ENCODE results near the gene DOCK2.
A peak's percentile ranks its signal among the peaks of the same experiment; 100 is the strongest.

The DOCK2 gene

DNA sequence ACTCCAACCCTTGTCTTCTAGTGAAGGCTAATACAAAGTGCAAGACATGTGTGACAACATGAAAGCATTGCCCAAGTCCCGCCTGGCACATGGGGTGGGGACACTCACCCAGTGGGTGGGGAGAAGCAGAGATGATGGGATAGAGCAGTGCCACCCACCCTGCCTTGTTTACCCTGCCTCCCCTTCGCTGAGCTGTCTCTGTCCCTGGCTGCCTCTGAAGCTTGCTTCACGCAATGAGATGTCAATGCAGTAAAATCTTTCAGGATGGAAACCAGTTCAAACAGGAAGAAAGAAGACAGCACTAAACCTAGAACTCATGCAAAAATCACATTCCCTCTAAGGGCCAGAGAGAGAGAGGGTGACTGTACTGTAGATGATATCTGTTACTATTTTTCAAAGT, 195.2 kb downstream of the DOCK2 start:
- peak; percentile 26 to 38 (median 31) for DNase-seq

DNA sequence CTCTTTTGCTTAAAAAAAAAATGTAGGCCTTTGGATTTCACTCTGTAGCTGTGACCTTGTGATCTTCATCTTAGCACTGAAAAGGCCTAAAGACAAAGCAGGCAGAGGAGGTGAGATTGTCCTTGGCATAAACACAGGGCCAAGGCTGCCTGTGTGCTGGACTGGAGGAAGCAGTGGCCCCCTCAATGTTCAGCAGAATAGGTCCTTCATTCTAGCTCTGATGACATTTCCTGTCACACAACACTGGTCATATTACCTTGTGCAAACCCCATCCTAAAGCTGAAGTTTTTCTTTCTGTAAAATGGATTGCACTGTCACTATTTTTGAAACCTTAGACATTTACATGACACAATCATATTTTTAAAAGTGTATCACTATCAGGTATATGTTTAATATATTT, 195.8 kb downstream of the DOCK2 start:
- no peak for DNase-seq

DNA sequence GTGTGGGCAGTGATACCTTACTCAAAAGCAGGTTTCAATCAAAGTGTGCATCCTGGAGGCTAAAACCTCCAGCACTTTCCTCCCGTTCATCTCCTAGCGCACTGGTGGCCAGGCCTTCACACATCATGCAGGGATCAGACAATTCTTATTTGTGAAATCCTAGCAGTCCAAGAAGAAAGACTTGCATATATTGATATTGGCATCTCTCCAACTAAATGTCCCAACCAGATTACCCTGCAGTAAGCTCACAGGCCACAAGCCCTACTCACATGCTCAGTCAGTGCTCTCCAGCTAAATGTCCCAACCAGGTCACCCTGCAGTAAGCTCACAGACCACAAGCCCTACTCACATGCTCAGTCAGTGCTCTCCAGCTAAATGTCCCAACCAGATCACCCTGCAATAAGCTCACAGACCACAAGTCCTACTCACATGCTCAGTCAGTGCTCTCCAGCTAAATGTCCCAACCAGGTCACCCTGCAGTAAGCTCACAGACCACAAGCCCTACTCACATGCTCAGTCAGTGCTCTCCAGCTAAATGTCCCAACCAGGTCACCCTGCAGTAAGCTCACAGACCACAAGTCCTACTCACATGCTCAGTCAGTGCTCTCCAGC, 196.7 kb downstream of the DOCK2 start:
- peak in 2 of 3 donors; percentile 24 to 38 for DNase-seq

DNA sequence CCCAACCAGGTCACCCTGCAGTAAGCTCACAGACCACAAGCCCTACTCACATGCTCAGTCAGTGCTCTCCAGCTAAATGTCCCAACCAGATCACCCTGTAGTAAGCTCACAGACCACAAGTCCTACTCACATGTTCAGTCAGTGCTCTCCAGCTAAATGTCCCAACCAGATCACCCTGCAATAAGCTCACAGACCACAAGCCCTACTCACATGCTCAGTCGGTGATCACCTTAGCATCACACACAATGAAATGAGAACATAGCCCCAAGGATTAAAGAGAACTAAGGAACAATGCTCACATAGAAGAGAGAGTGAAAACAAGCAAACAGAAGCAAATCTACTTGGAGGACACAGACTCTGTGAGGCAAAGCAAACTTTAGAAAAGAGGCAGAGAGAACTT, 197.5 kb downstream of the DOCK2 start:
- DNase-seq = peak in 2 of 3 donors; percentile 38 to 43

DNA sequence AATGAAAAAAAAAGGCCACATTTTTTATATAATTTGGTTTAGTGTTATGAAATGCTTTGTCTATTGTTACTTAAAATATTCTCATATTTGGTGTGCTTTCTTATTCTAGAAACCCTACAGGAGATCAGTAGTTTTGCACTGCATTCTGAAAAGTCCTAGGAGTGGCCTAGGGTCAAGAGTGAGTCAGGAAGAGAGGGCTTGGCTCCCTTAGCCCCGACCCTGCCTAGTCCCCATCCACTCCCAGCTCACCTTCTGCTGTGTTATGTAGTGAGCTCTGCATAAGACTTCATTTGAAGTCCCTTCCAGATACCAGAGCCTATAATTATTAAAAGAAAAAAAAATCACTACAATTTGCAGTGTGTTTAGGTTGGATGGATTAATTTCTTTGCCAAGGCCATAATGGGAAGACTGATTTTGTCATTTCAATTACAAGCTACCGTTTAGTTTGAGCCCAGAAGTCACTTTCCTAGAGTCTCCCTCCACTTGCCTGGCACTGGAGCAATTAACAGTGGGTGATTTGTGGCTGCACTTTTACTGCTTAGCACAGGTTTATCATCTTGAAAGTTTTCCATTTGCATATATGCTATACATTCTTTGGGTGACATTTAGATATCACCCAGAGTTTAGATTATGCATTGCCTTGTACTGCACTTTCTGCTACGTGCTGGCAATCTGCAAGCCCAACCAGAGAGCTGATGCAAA, 199.9 kb downstream of the DOCK2 start:
- no peak for DNase-seq

DNA sequence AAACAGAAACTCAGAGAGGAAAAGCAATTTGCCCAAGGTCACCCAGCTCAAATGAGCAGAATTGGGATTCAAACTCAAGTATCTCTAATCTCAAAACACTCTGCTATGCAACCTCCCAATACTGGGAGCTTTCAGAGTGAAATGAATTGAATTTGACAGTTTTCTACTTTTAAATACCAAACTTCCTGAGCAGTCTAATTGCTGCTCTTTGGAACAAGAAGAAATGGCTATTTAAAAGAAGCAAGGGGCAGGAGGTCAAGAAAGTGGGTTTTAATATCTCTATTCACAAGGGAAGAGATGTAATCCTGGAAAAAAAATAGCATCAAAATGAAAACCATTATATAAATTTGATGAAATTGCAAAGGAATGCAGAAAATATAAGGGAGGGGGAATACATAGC, 200.6 kb downstream of the DOCK2 start:
- DNase-seq = no peak

DNA sequence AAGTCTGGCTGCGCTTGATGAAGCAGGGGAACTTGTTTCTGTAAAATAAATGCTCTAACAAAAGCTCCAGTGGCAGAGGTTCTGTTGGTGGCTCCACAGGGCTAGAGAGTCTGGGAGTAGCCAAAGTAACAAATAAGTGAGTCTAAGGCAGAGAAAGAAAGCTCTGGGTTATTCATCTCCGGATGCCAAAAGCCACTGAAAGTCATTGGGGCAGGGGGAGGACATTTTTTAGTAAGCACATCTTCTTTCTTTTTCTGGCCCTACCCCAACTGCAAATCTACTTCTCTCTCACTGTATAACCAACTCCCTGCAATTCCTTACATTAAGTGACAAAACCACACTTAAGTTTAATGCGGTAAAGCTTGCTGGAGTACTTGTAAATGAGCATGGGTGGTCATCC, 201.6 kb downstream of the DOCK2 start:
- DNase-seq = no peak

DNA sequence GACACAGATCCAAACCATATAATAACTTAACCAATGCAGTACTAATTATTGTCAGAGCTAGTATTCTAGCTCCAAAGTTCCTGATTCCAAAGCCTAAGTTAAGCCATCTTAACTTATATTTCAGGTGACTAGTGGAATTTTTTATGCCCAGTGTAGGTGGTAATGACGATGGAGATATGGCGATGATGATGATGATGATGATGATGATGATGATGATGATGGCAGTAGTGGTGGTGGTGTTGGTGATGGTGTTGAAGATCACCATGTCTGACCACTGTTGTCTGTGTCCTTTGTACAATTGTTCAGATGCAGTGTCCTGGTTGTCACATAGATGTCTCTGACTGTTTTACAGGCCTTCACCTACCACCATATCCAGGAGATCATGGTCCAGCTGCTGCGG, 203.3 kb downstream of the DOCK2 start:
- no peak for DNase-seq

DNA sequence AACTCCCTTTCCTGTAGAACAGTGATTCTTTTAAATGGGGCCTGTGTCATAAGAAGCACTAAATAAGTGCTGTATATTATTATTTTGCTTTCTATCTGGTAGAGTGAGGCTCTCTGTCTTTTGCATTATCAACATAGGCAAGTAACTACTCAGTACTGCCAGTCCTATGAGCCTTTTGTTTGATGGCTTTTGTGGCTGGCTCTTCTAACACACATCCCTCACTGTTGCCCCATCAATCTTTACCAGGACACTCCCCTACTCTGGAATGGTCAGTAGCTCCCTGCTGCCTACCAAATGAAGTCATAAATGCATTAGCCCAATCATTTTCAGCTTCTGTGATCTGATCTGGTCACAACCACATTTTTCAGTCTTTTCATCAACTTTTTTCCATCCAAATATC, 205.6 kb downstream of the DOCK2 start:
- no peak for DNase-seq

DNA sequence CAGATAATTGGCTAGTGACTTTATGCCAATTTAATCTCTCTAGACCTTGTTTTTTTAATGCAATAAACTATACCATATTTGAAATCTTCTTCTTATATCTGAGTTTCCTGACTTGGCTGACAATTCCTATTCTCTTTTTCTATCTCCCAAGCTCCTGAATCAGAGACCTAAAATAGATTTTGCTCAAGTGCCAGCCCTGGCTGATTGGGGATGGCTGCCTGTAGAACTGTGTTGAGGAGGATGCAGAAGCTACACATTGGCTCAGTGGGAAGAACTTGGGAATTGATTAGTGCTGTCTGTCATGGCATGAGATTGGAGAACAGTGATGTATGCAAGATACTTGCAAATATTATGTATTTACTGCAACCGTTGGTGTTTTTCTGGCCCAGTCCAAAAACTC, 210.4 kb downstream of the DOCK2 start:
- no peak for DNase-seq

DNA sequence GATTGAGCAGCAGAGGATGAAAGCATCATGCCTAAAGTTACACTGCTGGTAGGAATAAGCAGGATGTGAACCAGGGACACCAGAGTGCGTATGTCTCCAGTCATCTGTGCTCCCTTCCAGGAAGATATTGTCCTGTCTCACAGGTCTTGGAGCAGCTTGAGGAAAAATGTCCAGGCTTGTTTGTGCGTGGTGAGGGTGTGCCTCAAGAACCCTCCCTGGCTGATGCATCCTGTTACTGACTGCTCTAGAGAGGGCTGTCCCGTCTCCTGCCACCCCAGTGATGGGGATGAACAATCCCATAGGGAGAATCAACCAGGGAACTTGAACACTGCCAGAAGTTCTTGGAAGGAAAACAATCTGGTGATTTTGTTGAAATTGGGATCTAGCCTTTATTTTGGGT, 211.2 kb downstream of the DOCK2 start:
- no peak for DNase-seq

DNA sequence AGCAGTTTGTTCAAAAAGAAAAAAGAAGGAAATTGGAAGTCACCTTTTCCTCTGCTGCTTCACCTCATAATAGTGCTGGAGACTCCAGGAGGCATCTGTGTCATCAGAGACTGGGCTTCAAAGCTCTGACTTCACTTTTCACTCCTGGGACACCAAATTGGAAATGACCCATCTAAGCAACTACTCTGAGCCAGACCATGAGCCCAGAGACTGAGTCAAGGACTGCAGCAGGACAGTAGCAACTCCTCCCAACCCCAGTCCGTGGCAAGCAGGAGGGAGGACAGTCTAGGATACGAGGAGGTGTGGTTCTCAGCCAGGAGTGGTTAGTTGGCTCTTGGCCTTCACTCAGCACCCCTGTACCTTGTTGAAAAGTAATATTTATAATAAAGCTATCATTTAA, 211.7 kb downstream of the DOCK2 start:
- DNase-seq = no peak

DNA sequence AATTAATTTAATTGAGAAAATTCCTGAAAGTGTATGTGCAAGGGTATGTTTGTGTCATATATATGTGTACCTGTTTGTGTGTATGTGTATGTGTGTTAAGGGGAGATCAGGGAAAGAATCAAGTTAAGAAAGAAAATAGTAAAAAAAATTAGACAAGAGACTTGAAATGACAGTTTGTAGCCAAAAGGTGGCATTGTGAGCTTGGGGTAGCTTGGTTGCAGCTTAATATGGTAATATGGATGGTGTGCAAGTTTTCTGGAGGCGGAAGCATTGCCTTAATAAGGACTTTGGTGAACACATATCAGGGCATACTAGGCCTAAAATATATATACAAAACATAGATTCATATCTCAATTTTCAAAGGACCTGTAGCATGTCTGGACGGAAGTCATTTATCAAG, 213.3 kb downstream of the DOCK2 start:
- no peak for DNase-seq

DNA sequence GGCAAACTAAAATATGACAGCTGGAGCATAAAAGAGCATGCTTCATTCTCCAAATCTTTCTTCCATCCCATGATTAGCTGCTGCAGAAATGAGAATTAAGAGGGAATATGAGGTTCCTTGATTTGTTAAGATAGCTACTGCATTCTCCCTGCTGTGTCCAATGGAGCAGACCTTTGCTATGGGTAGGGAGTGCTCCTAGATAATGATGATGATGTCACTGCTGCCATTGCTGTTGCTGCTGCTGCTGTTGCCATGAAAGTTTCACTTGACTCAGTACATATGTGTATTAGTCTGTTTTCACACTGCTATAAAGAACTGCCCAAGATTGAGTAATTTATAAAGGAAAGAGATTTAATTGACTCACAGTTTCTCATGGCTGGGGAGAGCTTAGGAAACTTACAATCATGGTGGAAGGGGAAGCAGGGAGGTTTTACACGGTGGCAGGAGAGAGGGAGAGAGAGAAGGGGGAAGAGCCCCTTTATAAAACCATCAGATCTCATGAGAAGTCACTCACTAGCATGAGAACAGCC, 214.3 kb downstream of the DOCK2 start:
- DNase-seq = peak in 2 of 3 donors; percentile 32 to 54

DNA sequence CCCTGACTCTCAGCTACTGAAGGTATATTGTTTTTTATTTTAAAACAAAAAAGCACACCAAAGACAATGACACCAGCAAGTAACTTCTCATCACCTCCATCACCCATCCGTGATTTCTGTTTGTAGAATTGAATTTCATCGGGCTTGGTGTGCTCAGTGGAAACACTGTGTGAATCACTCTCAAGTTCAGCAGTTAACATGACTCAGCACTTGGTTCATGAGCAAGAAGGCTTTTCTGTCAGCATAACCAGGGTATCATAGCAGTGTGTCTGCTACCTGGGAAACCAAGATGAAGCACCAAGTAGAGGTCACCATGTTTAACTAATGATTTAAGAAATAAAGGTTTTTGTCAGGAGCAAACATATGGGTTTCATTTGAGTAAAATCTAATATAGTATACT, 219.5 kb downstream of the DOCK2 start:
- DNase-seq = peak in 2 of 3 donors; percentile 36 to 43

DNA sequence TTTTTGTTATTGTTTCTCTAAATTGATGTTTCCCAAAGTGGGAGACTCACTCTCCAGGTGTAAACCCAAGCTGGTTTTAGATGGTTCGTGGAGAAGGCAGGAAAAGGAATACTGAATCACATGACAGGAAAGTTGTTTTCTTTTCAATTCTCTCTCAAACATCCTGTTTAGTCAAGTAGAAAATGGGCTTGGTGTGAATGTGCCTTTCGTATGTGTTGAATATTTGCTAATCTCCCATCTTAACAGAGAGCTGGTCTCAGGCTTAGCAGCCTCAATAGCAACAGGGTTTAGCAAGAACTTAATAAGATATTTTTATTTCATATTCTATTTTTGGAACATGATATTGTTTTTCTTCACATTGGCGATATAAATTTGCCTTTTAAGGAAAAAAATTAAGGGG, 223.5 kb downstream of the DOCK2 start:
- no peak for DNase-seq

DNA sequence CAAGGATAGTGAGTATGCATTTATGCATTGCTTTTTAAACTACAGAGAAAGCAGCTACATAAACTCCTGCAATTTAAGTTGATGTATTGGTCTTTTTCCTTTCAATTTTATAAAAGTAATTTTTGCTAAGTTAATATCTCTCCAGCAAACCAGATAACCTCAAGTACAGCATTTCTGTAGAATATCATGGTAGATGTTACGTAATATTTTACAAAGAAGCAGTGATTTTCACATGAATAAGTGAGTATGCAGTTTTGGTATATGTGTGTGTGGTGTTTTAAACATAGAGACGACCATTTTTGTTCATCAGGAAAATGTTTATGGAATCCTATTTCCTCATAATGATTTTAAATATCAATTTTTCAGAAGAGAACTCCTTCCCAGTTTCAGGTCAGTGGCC, 224.4 kb downstream of the DOCK2 start:
- no peak for DNase-seq

DNA sequence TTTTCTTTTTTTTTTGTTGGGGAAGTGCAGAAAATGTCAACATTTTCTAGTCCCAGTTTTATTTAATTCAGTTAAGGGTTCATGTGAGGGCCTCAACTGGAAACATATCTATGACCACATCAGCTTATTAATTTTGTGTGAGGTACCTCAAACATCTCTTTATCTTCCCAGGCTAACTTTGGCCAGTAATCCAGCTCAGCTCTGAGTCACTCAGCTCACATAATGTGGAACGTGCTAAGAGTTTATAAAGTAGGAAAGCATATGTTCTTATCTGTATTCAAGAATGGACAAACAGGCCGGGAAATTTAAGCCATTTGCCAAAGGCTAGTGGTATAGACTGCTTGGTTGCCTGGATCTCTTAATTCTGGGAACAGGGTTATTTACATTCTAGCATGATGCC, 224.9 kb downstream of the DOCK2 start:
- no peak for DNase-seq

DNA sequence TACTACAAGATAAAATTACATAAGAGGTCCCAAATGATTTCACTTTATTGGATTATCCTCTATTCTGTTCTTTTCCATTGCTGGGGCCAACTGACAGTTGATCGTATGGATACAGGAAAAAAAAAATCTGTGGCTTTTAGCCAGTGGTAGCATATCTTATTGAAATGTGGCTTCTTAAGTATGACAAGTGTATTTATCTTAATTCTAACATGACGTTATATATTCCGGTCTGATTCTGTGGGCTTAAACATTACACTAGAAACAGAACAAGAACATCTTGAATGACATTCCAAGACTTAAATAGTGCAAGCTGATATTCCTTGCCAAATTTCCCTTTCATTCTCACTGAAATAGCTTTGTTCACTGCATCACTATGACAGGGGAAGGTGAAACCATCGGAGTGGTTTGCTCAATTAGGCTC, 225.3 kb downstream of the DOCK2 start:
- no peak for DNase-seq

DNA sequence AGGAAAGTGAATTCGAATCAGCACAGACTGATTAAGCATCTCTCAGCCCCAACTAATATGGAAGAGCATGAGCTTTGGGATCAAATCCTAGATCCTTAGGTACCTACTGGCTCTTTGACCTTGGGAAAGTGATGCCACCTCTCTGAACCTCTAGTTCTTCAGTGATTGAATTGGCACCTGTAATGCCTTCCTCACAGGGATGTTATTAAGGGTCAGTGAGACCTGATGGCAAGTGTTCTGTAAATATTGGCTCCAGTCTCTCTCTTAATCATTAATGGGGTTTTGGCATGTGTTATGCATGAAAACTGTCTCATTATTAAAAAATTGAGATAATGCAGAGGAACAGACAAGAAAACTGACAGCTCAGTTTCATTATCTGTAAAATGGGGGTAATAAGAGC, 227.4 kb downstream of the DOCK2 start:
- no peak for DNase-seq

DNA sequence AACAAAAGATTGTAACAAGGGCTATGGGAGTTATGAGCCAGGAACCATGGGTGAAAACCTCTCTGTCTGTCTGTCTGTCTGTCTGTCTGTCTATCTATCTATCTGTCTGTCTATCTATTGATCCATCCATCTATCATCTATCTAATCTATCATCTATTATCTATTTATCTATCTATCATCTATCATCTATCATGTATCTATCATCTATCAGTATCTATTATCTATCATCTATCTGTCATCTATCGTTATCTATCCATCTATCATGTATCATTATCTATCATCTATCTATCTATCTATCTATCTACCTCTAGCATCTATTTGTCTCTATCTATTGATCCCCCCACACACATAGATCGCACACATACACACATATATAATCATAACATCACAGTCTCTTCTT, 230.3 kb downstream of the DOCK2 start:
- DNase-seq = no peak

DNA sequence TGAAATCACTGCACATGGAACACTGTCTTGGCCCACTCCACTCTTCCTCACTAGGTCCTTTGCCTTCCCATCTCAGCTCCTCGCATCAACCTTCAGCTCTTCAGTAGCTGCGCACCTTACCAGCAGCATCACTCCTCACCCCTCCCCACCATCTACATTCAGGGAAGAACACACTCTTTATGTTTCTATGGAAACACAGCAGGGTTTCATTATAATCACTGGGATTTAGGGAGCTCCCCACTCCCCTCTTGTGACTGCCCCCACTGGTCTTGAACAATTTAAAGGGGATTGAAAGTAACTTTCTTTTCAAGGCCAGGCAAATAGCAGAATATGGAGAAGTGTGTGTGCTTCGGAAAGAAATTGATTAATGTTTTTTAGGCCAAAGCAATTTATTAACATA, 232.0 kb downstream of the DOCK2 start:
- DNase-seq = no peak

DNA sequence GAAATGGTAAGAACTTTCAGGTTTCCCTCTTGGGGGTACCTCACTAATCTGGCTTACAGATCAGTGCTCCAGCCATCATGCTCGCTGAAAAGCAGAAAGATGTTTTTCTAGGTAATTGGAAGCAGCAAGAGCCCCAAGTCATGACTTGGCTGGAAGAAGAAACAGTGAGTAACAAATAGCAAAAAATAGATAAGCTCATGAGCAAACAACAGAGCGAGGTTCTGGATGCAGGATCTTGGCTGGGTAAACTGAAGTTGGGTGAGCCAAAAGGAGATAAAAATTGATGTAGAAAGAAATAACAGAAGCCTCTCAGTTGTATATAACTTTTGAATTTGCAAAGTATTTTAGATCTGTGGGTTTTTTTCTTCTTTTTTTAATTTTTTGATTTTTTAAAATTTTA, 233.1 kb downstream of the DOCK2 start:
- DNase-seq = no peak

DNA sequence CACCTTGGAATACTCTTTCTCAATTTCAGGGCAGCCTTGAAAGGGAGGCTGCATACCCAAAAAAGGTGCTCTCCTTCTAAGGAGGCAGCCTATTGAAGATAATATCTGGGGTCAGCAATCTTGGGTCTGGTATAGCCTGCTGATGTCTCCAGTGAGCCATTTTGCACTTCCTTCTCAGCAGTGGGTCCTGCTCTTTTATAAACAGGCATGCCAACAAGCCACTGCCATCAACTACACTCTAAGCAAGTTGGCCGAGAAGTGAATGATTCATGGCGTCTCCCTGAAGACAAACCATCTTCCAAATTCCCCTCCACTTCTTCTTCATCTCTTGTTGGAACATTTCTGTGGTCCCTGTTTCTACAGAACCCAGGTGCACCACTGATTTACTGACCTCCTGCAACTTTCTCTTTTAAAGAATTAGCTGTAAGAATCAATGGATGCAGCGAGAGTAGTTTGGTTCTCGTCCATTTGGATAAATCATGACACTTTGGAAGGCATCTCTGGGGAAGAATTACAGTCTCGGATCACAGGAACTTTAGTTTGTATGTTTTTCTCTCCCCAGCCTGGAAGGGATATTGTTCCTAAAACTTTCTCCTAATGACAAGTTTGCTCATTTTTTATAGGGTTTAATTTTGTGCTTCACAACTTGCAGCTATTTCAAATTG, 234.9 kb downstream of the DOCK2 start:
- DNase-seq = no peak
